HepG2 (cell line): ENCODE results near the gene DCAF15. TPM values are rescaled to one million over a fixed set of nuclear protein-coding genes. Genes with fewer than 3 reads are reported as not detected.

Experiments used
- HNRNPL ChIP-seq: fragments of 200-400 bp; formaldehyde crosslinking; IDR thresholded peaks from 2 replicates; pipeline ENCODE4 v1.6.1; 2017; ENCODE audit warnings: mild to moderate bottlenecking, low read depth, low read length
- HOXA7 ChIP-seq: sonication (generic); formaldehyde crosslinking; IDR thresholded peaks from 2 replicates; pipeline ENCODE4 v1.8.1; 2022; ENCODE audit warnings: mild to moderate bottlenecking, missing genetic modification reagents, moderate library complexity
- MEF2D ChIP-seq: sonication (generic); formaldehyde crosslinking; IDR thresholded peaks from 2 replicates; pipeline ENCODE4 v1.5.1; 2020; ENCODE audit warnings: mild to moderate bottlenecking, missing genetic modification reagents
- MXD4 ChIP-seq: IDR thresholded peaks from 2 replicates; pipeline ENCODE4 v1.6.1; 2016; ENCODE audit warnings: mild to moderate bottlenecking, missing biosample characterization, missing genetic modification reagents
- MYC ChIP-seq: sonication (generic); formaldehyde crosslinking; IDR thresholded peaks from 2 replicates; pipeline ENCODE4 v1.9.0; 2021; ENCODE audit warnings: missing genetic modification reagents, borderline replicate concordance
- ONECUT2 ChIP-seq: sonication (generic); formaldehyde crosslinking; IDR thresholded peaks from 2 replicates; pipeline ENCODE4 v1.4.0; 2020; ENCODE audit warnings: missing genetic modification reagents
- ZNF205 ChIP-seq: IDR thresholded peaks from 2 replicates; pipeline ENCODE4 v1.6.1; 2018; ENCODE audit warnings: missing biosample characterization, missing genetic modification reagents
- ZNF326 ChIP-seq: sonication (generic); formaldehyde crosslinking; IDR thresholded peaks from 2 replicates; pipeline ENCODE4 v1.4.0; 2020; ENCODE audit warnings: missing genetic modification reagents, borderline replicate concordance
- ZNF451 ChIP-seq: sonication (generic); formaldehyde crosslinking; IDR thresholded peaks from 2 replicates; pipeline ENCODE4 v1.5.0; 2020; ENCODE audit warnings: mild to moderate bottlenecking, missing genetic modification reagents
- ZNF773 ChIP-seq: sonication (generic); formaldehyde crosslinking; IDR thresholded peaks from 2 replicates; pipeline ENCODE4 v1.4.0; 2020; ENCODE audit warnings: missing genetic modification reagents, borderline replicate concordance
- polyA plus RNA-seq, 8 experiments: library from polyadenylated mRNA; depleted of rRNA in 3 of 8; stranded (reverse) in 7 of 8; unstranded in 1 of 8; fragments of >200 nt; fragmentation: Illumina TruSeq in 4 of 8; extraction: Trizol in 4 of 8; gene quantifications; 2 replicates each; pipeline versions ENCODE4 v1.2.1 to v1.2.3, GENCODE V29; 2011 to 2016; ENCODE audit warnings: low read depth in 4 of 8, missing spikeins in 1 of 8, mixed read lengths in 1 of 8; ENCODE audit not compliant: insufficient read depth in 1 of 8
- total RNA-seq, 5 experiments: library from RNA; depleted of rRNA; stranded (reverse); fragments of >200 nt; fragmentation: Illumina TruSeq; extraction: Trizol; gene quantifications; 2 replicates each; pipeline ENCODE4 v1.2.3, GENCODE V29; 2016; ENCODE audit warnings: low read depth in 1 of 5
- TF ChIP-seq, protein P1 (sequence below), 2 experiments: sonication (generic) in 1 of 2; formaldehyde crosslinking in 1 of 2; IDR thresholded peaks; 2 replicates each; pipeline versions ENCODE4 v1.5.1 to v1.6.1; 2011 to 2020; ENCODE audit warnings: borderline replicate concordance in 1 of 2, low read depth in 1 of 2, low read length in 1 of 2, mild to moderate bottlenecking in 1 of 2, missing genetic modification reagents in 1 of 2, moderate library complexity in 1 of 2
- TF ChIP-seq, protein P2 (sequence below): sonication (generic); formaldehyde crosslinking; IDR thresholded peaks from 2 replicates; pipeline ENCODE4 v1.4.0; 2020; ENCODE audit warnings: missing genetic modification reagents
- TF ChIP-seq, protein P3 (sequence below): fragments of 450-650 bp; IDR thresholded peaks from 2 replicates; pipeline ENCODE4 v1.6.1; 2016
- TF ChIP-seq, protein P4 (sequence below): sonication (generic); formaldehyde crosslinking; IDR thresholded peaks from 2 replicates; pipeline ENCODE4 v1.5.0; 2020; ENCODE audit warnings: mild to moderate bottlenecking, missing genetic modification reagents, borderline replicate concordance

DCAF15 gene
- total and polyA plus RNA-seq, 2 of the 13 experiments (the other 11 are each of a cell fraction or from before 2014, with no cell fraction given): 13.6 to 14.0 TPM

DNA sequence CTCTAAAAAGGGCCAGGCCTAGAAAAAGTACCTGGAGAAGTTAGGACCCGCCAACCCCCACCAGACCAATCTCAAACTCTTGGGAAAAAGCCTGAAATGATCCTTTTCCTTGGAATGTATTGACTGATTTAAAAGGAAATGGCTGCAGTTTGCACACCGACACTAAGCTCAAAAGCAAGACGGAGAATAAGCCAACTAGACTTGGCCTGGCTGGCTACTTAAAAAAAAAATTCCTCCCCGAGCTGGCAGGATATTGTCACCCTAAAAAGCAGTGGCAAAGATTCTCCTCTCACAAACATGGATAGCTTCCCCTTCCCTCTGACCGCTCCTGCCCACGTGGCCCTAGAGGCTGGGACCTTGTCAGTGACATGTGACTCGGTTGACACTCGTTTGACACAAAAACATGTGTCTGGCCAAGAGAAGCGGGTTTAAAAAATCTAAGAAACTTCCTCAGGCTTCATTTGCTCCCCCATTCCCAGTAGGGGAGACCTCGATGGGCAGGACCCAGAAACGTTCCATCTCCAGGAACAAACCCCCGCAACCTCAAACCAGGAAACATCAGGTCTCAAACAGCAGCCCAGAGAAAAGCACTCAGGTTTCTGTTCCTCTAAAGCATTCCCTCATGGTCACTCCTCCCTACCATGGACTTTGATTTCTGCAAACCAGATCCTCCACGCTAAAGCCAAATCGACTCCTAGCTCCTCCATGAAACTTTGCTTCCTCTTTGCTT, 52.5 kb downstream of the DCAF15 start (continued):
- TF ChIP-seq ZNF326 (CRISPR knock-in tag) (no peak), ONECUT2 (CRISPR knock-in tag) (no peak), MXD4 (CRISPR knock-in tag) (peak; percentile 87; the same call in 1 of the 2 replicates), ZNF773 (CRISPR knock-in tag) (no peak), HNRNPL (no peak), MYC (CRISPR knock-in tag) (peak; percentile 46; the same call in 1 of the 2 replicates), ZNF451 (CRISPR knock-in tag) (no peak), HOXA7 (CRISPR knock-in tag) (no peak), MEF2D (CRISPR knock-in tag) (0 out of 2 replicates have a peak, but pooled peaks have one; percentile 34), ZNF205 (no peak)
- TF ChIP-seq, protein P1, sequence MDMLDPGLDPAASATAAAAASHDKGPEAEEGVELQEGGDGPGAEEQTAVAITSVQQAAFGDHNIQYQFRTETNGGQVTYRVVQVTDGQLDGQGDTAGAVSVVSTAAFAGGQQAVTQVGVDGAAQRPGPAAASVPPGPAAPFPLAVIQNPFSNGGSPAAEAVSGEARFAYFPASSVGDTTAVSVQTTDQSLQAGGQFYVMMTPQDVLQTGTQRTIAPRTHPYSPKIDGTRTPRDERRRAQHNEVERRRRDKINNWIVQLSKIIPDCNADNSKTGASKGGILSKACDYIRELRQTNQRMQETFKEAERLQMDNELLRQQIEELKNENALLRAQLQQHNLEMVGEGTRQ (IDR thresholded peaks at IDR 0.05; ENCODE audit: low read depth, low read length): peak; percentile 61
- TF ChIP-seq, protein P1 (CRISPR knock-in tag; IDR thresholded peaks at IDR 0.05; ENCODE audit: borderline replicate concordance): no peak; the same call in 1 of the 2 replicates
- TF ChIP-seq, protein P2, sequence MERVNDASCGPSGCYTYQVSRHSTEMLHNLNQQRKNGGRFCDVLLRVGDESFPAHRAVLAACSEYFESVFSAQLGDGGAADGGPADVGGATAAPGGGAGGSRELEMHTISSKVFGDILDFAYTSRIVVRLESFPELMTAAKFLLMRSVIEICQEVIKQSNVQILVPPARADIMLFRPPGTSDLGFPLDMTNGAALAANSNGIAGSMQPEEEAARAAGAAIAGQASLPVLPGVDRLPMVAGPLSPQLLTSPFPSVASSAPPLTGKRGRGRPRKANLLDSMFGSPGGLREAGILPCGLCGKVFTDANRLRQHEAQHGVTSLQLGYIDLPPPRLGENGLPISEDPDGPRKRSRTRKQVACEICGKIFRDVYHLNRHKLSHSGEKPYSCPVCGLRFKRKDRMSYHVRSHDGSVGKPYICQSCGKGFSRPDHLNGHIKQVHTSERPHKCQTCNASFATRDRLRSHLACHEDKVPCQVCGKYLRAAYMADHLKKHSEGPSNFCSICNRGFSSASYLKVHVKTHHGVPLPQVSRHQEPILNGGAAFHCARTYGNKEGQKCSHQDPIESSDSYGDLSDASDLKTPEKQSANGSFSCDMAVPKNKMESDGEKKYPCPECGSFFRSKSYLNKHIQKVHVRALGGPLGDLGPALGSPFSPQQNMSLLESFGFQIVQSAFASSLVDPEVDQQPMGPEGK (CRISPR knock-in tag): peak; percentile 7; the same call in 1 of the 2 replicates
- TF ChIP-seq, protein P3, sequence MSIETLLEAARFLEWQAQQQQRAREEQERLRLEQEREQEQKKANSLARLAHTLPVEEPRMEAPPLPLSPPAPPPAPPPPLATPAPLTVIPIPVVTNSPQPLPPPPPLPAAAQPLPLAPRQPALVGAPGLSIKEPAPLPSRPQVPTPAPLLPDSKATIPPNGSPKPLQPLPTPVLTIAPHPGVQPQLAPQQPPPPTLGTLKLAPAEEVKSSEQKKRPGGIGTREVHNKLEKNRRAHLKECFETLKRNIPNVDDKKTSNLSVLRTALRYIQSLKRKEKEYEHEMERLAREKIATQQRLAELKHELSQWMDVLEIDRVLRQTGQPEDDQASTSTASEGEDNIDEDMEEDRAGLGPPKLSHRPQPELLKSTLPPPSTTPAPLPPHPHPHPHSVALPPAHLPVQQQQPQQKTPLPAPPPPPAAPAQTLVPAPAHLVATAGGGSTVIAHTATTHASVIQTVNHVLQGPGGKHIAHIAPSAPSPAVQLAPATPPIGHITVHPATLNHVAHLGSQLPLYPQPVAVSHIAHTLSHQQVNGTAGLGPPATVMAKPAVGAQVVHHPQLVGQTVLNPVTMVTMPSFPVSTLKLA: peak; percentile 85
- TF ChIP-seq, protein P4, sequence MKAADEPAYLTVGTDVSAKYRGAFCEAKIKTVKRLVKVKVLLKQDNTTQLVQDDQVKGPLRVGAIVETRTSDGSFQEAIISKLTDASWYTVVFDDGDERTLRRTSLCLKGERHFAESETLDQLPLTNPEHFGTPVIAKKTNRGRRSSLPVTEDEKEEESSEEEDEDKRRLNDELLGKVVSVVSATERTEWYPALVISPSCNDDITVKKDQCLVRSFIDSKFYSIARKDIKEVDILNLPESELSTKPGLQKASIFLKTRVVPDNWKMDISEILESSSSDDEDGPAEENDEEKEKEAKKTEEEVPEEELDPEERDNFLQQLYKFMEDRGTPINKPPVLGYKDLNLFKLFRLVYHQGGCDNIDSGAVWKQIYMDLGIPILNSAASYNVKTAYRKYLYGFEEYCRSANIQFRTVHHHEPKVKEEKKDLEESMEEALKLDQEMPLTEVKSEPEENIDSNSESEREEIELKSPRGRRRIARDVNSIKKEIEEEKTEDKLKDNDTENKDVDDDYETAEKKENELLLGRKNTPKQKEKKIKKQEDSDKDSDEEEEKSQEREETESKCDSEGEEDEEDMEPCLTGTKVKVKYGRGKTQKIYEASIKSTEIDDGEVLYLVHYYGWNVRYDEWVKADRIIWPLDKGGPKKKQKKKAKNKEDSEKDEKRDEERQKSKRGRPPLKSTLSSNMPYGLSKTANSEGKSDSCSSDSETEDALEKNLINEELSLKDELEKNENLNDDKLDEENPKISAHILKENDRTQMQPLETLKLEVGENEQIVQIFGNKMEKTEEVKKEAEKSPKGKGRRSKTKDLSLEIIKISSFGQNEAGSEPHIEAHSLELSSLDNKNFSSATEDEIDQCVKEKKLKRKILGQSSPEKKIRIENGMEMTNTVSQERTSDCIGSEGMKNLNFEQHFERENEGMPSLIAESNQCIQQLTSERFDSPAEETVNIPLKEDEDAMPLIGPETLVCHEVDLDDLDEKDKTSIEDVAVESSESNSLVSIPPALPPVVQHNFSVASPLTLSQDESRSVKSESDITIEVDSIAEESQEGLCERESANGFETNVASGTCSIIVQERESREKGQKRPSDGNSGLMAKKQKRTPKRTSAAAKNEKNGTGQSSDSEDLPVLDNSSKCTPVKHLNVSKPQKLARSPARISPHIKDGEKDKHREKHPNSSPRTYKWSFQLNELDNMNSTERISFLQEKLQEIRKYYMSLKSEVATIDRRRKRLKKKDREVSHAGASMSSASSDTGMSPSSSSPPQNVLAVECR (CRISPR knock-in tag): peak; percentile 56
